Activated T-cell treated with anti-CD3 and anti-CD28 coated beads, Interleukin-2, amount 50 U/mL, for 4 hours (primary cell): ENCODE data around the gene MPIG6B. TPM values are rescaled to one million over a fixed set of nuclear protein-coding genes. Genes with fewer than 3 reads are reported as not detected.
A peak's percentile ranks its signal among the peaks of the same experiment; 100 is the strongest.
"Not testable (repeated sequence)": the region's sequence is repeated elsewhere in the genome, so short reads cannot be mapped to it uniquely, and the experiment has no call there.

Source experiments
- ATAC-seq, 2 donors: fragments of 200-7000 bp; cut with Tn5 transposase; one replicate each; pipeline ENCODE4 v1.10.0; 2021
- DNase-seq: peaks from one replicate; pipeline ENCODE4 v3.0.0-alpha.2; 2020
- H3K27me3 Mint-ChIP-seq: one replicate; pipeline ENCODE4 v1.8.0; 2021; ENCODE audit warnings: low read depth, mixed read lengths
- H3K36me3 Mint-ChIP-seq: one replicate; pipeline ENCODE4 v1.8.0; 2022; ENCODE audit warnings: mixed read lengths; ENCODE audit not compliant: insufficient read depth
- H3K4me1 Mint-ChIP-seq: one replicate; pipeline ENCODE4 v1.8.0; 2021; ENCODE audit warnings: low read depth, mixed read lengths
- H3K4me3 Mint-ChIP-seq: one replicate; pipeline ENCODE4 v1.8.0; 2021; ENCODE audit warnings: mild to moderate bottlenecking, moderate library complexity, mixed read lengths
- H3K9me3 Mint-ChIP-seq: one replicate; pipeline ENCODE4 v1.8.0; 2021; ENCODE audit warnings: mixed read lengths
- total RNA-seq, 3 donors: library from RNA; stranded (reverse); gene quantifications; one replicate each; pipeline ENCODE4 v1.2.1, GENCODE V29; 2021

The MPIG6B gene
- total RNA-seq, 3 donors from 2014 or later: 0.33 to 0.55 TPM; not detected in 1

GRCh38 chr6:31709157-31709556, 14.0 kb upstream of the MPIG6B start:
- not testable (repeated sequence) for ATAC-seq, H3K4me3 Mint-ChIP-seq, H3K9me3 Mint-ChIP-seq, H3K36me3 Mint-ChIP-seq, DNase-seq, H3K27me3 Mint-ChIP-seq
- H3K4me1 Mint-ChIP-seq: peaks cover 11% of the 10 kb centered on the region

- Mint-ChIP-seq H3K36me3 (no peaks in the 10 kb centered on the region), H3K9me3 (no peaks in the 10 kb centered on the region), H3K4me1 (peaks cover 11% of the 10 kb centered on the region), H3K4me3 (no peak overlapping the region), H3K27me3 (no peaks in the 10 kb centered on the region)
- DNase-seq: no peak
- ATAC-seq: no peak
Observed at GRCh38 chr6:31710523-31711219, 12.5 kb upstream of the MPIG6B start.

GRCh38 chr6:31711233-31711632, 11.9 kb upstream of the MPIG6B start:
- Mint-ChIP-seq H3K27me3 (no peaks in the 10 kb centered on the region), H3K4me1 (peaks cover 11% of the 10 kb centered on the region), H3K4me3 (no peak overlapping the region), H3K9me3 (no peaks in the 10 kb centered on the region), H3K36me3 (no peaks in the 10 kb centered on the region)
- DNase-seq (no peak), ATAC-seq (no peak)

GRCh38 chr6:31712296-31712695, 10.9 kb upstream of the MPIG6B start:
- DNase-seq: no peak
- Mint-ChIP-seq H3K27me3 (no peaks in the 10 kb centered on the region), H3K4me1 (peaks cover 11% of the 10 kb centered on the region), H3K36me3 (no peaks in the 10 kb centered on the region), H3K4me3 (no peak overlapping the region), H3K9me3 (no peaks in the 10 kb centered on the region)
- ATAC-seq: peak in 1 of 2 donors; percentile 46

- ATAC-seq: no peak
- Mint-ChIP-seq H3K9me3 (no peaks in the 10 kb centered on the region), H3K27me3 (no peaks in the 10 kb centered on the region), H3K4me3 (no peak overlapping the region), H3K4me1 (peaks cover 11% of the 10 kb centered on the region), H3K36me3 (no peaks in the 10 kb centered on the region)
- no peak for DNase-seq
Observed at GRCh38 chr6:31713465-31713864, 9.7 kb upstream of the MPIG6B start.

GRCh38 chr6:31713991-31714684, 9.0 kb upstream of the MPIG6B start:
- DNase-seq: no peak
- Mint-ChIP-seq H3K36me3 (no peaks in the 10 kb centered on the region), H3K9me3 (no peaks in the 10 kb centered on the region), H3K4me1 (peaks cover 11% of the 10 kb centered on the region), H3K4me3 (no peak overlapping the region), H3K27me3 (no peaks in the 10 kb centered on the region)
- no peak for ATAC-seq

- H3K9me3 Mint-ChIP-seq: no peaks in the 10 kb centered on the region
- H3K4me3 Mint-ChIP-seq: no peak within 1 kb of the TSS
- no peak for ATAC-seq
- H3K27me3 Mint-ChIP-seq: no peaks in the 10 kb centered on the region
- H3K4me1 Mint-ChIP-seq: peaks cover 11% of the 10 kb centered on the region
- H3K36me3 Mint-ChIP-seq: no peaks in the 10 kb centered on the region
- no peak for DNase-seq
Observed at GRCh38 chr6:31715022-31715958, 7.9 kb upstream of the MPIG6B start, which contains the start of gene LY6G6D. Gene LY6G6D, plus strand, starts transcription at chr6:31715348. Its CDS starts 8 bp downstream, at chr6:31715356.

GRCh38 chr6:31717499-31718222, 5.5 kb upstream of the MPIG6B start:
- no peaks in the 10 kb centered on the region for H3K36me3 Mint-ChIP-seq
- no peak overlapping the region for H3K4me3 Mint-ChIP-seq
- no peak for DNase-seq
- no peaks in the 10 kb centered on the region for H3K9me3 Mint-ChIP-seq
- H3K27me3 Mint-ChIP-seq: no peaks in the 10 kb centered on the region
- no peak for ATAC-seq
- H3K4me1 Mint-ChIP-seq: no peaks in the 10 kb centered on the region

GRCh38 chr6:31718265-31718664, 4.9 kb upstream of the MPIG6B start:
- ATAC-seq (no peak), DNase-seq (no peak)
- H3K4me1 Mint-ChIP-seq: peaks cover 1% of the 10 kb centered on the region
- H3K9me3 Mint-ChIP-seq: no peaks in the 10 kb centered on the region
- H3K27me3 Mint-ChIP-seq: no peaks in the 10 kb centered on the region
- H3K36me3 Mint-ChIP-seq: no peaks in the 10 kb centered on the region
- H3K4me3 Mint-ChIP-seq: no peak overlapping the region

- no peak overlapping the region for H3K4me3 Mint-ChIP-seq
- peaks cover 2% of the 10 kb centered on the region for H3K4me1 Mint-ChIP-seq
- no peaks in the 10 kb centered on the region for H3K9me3 Mint-ChIP-seq
- no peak for ATAC-seq
- H3K27me3 Mint-ChIP-seq: no peaks in the 10 kb centered on the region
- no peak for DNase-seq
- no peaks in the 10 kb centered on the region for H3K36me3 Mint-ChIP-seq
Observed at GRCh38 chr6:31719001-31719400, 4.2 kb upstream of the MPIG6B start.

GRCh38 chr6:31720196-31720770, 2.9 kb upstream of the MPIG6B start:
- Mint-ChIP-seq H3K4me1 (peaks cover 2% of the 10 kb centered on the region), H3K9me3 (no peaks in the 10 kb centered on the region), H3K4me3 (no peak overlapping the region), H3K36me3 (no peaks in the 10 kb centered on the region), H3K27me3 (no peaks in the 10 kb centered on the region)
- DNase-seq (no peak), ATAC-seq (no peak)

GRCh38 chr6:31721351-31722020, 1.7 kb upstream of the MPIG6B start, which contains the start of gene LY6G6C:
Gene LY6G6C, minus strand, starts transcription at chr6:31721746. Its CDS starts 67 bp downstream, at chr6:31721679.
- no peaks in the 10 kb centered on the region for H3K27me3 Mint-ChIP-seq
- no peak within 1 kb of the TSS for H3K4me3 Mint-ChIP-seq
- no peaks in the 10 kb centered on the region for H3K9me3 Mint-ChIP-seq
- DNase-seq: no peak
- no peak for ATAC-seq
- H3K36me3 Mint-ChIP-seq: peaks cover 4% of the 10 kb centered on the region
- peaks cover 12% of the 10 kb centered on the region for H3K4me1 Mint-ChIP-seq

GRCh38 chr6:31722173-31722572, 1.0 kb upstream of the MPIG6B start:
- Mint-ChIP-seq H3K27me3 (no peaks in the 10 kb centered on the region), H3K36me3 (peaks cover 4% of the 10 kb centered on the region), H3K9me3 (no peaks in the 10 kb centered on the region), H3K4me1 (peaks cover 18% of the 10 kb centered on the region), H3K4me3 (no peak overlapping the region)
- DNase-seq: no peak
- no peak for ATAC-seq
